CD4-positive, alpha-beta T cell treated with Interferon alpha-2 for 1 hour (primary cell): ENCODE measurements around the gene TMEM238.

Source experiments
- DNase-seq, 2 donors: peaks; one replicate each; pipeline ENCODE4 v3.0.0-alpha.2; 2020 to 2022

Gene TMEM238

DNA sequence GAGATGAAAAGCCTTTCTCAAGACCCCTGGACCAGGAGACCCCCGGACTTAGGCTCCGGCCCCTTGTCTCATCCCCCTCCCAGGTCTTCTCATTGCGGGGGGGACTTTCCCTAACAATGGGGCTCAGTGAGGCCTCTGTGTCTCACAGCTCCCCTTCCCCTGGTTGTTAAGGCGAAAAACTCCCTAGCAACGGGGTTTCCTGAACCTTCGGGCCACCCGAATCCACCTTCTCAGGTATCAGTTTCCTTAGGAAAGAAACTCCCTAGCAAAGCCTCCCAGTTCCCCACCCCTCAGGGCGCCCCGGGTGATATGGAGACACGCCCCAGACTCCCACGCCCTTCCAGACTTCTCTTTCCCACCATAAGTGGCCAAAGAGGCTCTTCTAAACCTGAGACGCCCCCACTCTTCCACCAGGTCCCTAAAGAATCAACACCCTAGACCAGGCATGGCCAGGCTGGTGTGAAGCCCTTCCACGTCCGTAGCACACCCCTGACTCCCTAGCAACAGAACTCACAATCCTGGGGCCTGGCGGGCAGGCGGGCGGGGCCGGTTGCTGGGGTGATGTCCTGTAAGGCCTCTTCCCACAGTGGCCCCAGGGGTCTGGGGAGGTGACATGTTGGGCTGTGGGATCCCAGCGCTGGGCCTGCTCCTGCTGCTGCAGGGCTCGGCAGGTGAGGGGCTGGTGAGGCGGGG is 7.7 kb downstream of the TMEM238 start, which contains the start of gene TMEM190:
TMEM190 (plus strand) TSS at position 586 of the 693 bp plus-strand sequence; CDS start at position 614, 28 bp downstream.
- DNase-seq: no peak

DNA sequence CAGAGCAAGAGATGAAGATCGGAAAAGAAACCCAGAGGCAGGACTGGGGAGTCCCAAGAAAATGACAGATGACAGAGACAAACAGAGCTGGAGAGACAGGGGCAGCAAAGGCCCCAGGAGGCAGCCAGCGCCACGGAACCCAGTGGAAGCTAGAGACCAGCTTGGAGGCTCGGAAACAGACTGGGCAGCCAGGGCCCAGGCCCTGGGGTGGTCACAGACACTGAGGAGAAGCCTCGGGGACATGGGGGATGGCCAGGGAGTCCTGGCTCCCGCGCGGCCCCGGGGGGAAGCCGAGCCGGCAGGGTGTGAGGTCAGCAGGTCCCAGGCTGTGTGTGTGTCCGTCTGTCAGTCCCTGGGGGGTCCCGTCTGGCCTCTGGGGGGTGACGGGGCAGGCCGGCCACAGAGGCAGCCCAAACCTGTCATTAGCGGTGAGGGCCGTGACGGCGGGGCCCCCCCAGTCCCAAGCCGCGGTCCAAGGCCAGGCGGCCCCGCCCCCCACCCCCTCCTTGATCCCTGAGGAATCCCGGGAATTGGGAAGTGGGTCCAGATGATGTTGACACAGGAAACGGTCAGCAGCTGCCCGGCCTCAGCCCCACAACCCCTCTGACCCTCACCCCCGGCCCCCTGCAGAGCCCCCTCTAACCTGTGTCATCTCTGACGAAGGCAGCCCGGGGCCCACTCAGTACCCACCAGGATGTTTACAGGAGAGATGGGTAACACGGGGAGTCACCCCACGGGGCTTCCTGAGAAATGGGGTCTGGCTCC is 9.9 kb downstream of the TMEM238 start:
- no peak for DNase-seq

DNA sequence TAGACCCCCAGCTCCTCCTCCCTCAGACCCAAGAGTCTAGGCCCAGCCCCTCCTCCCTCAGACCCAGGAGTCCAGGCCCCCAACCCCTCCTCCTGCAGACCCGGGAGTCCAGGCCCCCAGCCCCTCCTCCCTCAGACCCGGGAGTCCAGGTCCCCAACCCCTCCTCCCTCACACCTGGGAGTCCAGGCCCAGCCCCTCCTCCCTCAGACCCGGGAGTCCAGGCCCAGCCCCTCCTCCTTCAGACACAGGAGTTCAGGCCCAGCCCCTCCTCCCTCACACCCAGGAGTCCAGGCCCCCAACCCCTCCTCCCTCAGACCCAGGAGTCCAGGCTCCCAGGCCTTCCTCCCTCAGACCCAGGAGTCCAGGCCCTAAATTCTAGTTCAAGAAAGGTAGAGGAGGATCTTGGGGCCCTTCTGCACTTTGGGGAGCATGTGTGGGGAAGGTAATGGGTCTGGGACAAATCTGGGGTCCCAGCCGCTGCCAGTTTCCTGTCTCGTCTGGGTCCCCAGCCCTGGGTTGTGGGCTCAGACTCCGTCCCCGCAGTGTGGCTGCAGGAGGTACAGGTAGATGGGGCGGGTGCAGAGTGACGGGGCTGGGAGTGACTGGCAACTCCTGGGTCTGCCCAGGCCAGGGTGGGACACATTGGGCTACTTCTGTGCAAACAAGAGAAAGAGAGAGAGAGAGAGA is 10.6 kb downstream of the TMEM238 start:
- no peak for DNase-seq

DNA sequence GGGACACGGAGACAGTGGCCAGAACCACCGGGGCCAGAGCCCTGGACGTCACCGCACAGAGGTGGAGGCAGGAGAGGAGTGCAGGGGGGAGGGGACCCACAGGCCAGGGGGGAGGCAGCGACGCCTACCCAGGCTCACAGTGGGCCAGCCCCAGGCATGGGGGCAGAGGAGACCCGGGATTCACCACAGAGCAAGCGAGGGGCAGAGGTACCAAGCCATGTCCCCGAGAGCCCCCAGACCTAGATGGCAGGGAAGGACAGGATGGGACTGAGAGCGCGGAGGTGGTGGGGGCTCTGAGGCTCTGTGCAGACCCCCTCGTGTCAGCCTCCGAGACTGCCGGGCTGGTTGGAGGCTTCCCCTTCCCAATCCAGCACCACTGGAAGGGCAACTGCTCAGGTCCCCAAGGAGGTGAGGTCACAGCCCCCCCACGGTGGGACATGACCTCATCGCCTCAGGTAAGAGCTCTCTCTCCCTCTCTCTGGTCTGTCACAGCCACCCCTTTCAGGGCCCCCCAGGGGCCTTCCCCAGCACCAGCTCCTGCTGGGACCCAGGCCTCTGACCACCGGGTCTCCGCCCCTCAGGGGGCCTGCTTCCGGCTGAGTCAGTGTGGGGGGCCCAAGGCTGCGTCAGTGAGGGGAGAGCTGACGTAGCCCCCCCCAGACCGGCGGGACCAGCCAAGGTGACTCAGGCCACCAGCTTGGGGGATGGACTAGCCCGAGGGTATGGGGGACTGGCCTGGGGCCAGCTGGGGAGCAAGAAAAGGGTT is 11.6 kb downstream of the TMEM238 start:
- DNase-seq: no peak

DNA sequence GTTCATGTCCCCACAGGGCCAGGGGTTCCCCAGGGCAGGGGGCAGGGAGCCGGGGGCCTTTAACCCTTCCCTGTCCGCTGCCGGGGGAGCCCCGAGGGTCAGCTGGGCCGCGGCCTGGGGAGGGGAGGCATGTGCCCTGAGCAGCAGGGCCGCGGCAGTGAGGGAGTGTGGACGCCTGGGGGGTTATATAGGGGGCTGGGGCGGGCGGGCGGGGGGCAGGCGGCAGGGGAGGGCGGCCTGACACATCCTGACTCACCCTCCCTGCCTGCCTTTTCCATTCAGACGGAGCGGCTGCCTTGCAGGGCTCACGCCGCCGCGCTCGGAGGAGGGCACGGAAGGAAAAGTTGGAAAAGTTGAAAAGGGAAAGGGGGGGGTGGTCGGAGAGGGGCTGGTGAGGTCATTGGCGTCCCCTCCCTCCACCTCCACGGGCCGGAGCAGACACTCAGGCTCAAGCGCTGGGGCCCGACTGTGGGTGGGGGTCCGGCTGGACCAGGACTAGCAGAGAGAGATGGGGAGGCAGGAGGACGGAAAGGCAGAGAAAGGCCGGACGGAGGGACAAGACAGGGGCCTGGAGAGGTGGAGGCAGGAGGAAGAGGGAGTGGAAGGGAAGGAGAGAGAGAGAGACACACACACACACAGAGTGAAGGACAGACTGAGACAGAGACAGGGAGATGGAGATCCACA is 13.6 kb downstream of the TMEM238 start, which contains the start of gene IL11:
IL11 (minus strand) TSS at position 159 of the 684 bp plus-strand sequence; CDS start at position 6, 153 bp downstream.
- DNase-seq: no peak

DNA sequence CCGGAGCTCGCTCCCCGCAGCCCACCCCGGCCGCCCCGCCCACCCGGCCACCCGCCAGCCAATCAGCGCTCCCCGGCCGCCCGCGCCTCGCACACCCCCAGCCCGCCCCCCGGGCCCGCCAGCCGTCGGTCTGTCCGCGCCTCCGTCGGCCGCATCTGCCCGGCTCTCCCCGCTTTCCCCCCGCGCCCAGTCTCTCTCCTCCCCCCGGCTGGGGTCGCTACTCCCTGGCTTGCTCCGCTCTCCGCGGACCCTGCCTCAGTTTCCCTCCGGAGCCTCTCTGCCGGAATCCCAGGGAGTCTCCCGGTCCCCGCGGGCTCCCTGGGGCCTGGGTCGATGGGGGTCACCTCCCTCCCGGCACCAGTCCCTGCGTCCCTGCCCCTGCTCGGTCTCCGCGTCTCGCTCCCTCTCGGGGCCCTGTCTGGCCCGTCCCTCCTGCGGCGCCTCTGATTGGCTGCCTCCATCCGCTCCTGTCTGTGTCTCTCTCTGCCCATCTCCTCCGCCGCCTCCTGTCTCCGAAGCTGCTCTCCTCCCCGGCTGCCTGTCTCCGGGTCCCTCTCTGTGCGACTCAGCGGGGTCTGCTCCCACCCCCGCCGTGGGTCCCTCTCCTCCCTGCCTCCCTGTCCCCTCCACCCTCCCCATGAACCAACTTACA is 14.3 kb downstream of the TMEM238 start:
- peak in 1 of 2 donors; percentile 44 for DNase-seq

DNA sequence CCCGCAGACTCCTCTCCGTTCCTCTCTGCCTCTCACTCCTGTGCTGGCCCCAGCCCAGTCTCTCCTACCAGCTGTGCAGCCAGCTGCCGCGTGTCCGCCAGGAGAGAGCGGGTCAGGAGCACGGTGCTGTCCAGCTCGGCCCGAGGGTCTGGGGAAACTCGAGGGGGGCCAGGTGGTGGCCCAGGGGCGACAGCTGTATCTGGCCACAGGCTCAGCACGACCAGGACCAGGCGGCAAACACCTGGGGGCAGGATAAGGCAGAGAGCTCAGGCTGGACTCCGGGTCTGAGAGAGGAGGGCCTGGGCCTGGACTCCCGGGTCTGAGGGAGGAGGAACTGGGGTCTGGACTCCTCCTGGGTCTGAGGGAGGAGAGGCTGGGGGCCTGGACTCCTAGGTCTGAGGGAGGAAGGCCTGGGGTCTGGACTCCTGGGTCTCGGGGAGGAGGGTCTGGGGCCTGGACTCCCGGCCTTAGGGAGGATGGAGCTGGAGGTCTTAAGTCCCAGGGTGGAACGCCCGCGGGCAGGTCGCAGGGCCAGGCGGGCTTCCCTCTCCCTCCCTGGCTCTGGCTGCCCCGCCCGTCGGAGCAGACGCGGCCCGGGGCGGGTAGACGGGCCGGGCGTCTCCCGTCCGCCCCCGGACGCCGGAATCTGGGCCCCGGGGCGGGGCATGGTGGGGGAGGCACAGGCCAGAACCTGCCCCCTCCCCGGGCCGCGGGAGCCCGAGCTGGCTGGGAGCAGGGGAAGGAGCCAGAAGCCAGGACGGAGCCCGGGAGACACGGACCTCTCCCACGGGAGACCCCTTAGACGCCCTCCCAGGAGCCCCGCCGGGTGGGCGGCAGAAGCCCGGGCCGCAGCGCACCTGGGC is 15.2 kb downstream of the TMEM238 start:
- no peak for DNase-seq

DNA sequence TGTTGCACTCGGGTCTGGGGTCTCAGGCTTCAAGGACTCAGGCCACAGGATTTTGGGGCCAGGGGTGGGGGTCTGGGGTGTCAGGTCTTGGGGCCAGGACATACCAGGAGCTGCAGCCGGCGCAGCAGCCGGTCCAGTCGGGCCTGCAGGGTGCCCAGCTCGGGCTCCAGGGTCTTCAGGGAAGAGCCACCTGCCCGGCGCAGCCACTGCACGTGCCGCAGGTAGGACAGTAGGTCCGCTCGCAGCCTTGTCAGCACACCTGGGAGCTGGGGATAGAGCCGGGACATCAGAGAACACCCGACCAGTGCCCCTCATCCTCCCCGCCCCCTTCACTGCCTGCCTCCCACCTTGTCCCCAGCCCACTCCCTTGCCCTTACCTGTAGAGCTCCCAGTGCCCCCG is 16.0 kb downstream of the TMEM238 start:
- DNase-seq: no peak

DNA sequence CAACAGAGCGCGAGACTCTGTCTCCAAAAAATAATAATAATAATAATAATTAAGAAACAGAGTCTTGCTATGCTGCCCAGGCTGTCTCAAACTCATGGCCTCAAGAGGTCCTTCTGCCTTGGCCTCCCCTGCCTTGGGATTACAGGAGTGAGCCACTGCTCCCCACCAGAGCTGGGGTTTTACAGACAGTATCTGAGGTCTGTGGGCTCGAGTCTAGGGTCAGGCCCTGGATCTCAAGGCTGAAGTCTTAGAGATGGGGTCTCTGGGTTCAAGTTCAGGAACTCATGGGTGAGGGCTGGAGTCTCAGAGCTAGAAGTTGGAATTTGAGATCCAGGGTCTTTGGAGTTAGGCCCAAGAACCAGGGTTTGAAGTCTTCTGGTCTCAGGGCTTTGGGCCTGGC is 17.3 kb downstream of the TMEM238 start:
- DNase-seq: no peak

DNA sequence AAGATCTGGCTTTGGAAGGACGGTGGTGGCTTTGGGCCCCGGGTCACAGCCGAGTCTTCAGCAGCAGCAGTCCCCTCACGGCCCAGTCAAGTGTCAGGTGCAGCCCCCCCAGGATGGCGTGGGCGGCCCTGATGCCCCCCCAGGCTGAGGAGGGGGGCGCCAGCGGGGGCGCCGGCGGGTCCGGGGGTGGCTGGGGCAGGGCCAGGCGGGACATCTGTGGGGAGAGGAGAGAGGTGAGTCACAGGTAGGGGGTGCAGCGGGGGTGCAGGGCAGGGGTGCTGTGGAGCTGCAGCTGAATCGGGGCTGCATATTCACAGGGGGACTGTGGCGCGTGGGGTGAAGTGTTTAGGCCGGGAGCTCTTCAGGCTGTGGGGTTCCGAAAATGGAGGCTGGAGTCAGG is 18.1 kb downstream of the TMEM238 start:
- DNase-seq: no peak

DNA sequence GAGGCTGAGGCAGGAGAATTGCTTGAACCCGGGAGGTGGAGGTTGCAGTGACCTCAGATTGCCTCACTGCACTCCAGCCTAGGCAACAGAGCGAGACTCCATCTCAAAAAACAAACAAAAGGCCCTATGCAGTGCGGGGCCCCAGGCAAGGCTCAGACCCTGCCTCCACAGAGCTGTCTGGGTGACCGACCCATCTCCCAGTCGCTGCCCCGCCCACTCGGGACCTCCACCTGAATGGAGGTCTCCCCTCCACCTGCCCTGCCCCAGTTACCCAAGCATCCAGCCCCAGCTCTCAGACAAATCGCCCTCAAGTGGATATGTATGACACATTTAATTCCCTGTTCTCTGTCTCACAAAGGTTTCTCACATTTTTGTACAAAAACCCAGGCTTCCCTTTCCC is 18.8 kb downstream of the TMEM238 start:
- DNase-seq: no peak

DNA sequence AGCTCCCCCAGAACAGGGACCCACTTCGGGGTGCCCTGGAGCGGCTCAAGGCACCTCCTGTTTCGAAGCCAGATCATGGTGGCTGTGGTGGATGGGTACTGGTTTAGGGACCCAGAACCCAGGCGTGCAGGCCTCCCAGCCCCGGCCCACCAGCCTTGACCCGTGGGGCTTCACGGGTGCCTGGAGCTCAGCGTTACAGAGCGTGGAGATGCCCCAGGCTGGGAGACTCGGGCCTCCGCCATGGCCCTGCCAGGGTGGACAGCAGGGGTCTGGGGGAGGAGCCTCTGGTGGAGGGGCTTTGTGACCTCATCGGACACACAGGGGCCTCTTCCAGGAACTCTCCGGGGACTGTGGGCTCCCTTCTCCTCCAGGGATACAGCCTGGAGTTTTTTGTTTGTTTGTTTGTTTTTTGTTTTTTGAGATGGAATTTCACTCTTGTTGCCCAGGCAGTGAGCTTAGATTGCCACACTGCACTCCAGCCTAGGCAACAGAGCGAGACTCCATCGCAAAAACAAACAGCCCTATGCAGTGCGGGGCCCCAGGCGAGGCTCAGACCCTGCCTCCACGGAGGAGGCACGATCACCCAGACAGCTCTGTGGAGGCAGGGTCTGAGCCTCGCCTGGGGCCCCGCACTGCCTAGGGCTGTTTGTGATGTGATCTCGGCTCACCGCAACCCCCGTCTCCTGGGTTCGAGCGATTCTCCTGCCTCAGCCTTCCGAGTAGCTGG is 20.9 kb downstream of the TMEM238 start, which contains the start of gene GARIN5B:
GARIN5B (minus strand) TSS at position 271 of the 727 bp plus-strand sequence; CDS start at position 77, 194 bp downstream.
- DNase-seq: no peak

DNA sequence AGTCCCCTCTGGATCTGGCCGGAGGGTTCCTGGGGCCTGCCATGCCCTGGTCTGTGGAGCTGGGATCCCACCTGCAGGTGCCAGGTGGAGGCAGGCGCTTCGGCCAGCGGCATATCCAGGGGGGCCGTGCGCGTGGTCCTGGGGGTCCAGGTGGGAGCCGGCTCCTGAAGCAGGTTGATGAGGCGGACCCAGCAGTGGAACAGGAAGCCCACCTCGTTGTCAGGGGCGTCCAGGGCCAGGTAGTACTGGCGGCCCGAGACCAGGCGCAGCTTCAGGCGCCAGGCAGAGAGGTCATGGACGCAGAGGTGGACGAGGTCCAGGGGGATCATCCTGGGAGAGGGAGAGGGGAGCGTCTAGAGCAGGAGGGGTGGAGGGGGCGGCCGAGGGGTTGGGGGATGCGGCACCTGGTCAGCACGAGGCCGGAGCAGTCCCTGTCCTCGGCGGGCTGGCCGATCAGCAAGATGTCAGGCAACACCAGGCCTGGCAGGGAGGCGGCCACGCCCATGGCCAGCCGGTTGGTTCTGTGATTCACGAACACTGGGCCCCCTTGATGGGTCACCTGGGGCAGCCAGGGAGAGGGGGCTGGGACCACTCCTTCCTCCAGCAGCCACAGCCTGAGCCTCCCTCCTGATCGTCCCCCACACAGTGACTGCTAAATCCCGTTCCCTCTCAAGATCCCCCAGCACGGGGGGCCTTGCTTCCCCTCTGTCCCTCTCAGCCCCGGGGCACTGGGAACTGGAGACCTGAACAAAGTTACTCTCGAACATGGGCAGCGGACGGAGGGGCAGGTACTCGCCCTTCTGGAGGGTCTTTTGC is 21.7 kb downstream of the TMEM238 start:
- DNase-seq: no peak

DNA sequence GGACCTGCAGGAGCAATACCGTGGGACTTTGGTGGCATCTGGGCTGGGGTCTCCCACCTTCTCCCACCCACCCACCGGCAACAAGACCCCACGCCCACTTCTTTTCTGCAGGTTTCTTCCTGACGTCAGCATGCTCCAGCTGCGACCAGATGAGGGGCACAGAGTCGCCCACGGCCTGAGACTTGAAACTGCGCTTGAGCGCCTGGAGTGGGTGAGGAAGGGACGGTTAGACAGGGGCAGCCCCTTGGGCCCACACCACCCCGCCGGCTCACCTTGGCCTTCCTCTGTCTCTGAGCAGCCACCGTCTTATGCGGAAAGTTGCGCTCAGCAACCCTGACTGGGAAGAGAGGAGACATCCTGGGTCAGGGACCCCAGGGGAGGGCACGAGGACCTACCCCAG is 23.2 kb downstream of the TMEM238 start:
- DNase-seq: no peak

DNA sequence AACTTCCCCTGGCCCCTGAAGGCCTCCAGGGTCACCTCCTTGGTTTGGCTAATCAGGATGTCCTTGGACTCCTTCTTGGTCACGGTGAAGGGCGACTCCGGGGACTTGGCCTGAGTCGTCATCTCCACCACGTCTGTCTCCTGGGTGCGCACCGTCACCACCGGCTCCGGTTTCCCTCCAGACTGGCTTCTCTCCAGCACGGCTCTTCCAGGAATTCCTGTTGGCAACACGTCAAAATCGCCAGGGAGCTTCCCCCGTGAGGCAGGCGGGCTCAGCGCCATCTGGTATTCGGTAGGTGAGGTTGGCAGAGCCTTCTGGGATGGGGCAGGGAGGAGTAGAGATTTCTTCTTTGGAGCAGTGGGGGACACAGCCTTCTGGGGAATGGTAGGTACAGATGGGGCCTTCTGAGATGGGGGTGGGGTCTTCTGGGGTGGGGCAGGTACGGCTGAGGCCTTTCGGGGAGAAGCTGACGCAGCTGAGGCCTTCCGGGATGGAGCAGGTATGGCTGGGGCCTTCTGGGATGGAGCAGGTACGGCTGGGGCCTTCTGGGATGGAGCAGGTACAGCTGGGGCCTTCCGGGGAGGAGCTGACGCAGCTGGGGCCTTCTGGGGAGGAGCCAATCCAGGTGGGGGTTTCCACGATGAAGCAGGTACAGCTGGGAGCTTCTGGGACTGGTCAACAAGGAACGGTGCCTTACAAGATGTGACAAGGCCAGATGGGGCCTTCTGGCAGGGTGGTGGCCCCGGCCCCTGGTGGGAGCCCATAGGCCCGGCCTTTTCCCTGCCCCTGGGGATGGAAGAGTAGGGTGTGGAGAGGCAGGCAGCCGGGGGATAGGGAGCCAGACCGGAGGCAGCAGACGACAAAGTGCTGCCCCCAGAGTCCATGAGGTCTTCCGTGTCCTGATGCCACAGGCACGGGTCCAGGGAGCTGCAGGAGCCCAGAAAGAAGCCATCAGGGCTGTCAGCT is 24.9 kb downstream of the TMEM238 start:
- no peak for DNase-seq

DNA sequence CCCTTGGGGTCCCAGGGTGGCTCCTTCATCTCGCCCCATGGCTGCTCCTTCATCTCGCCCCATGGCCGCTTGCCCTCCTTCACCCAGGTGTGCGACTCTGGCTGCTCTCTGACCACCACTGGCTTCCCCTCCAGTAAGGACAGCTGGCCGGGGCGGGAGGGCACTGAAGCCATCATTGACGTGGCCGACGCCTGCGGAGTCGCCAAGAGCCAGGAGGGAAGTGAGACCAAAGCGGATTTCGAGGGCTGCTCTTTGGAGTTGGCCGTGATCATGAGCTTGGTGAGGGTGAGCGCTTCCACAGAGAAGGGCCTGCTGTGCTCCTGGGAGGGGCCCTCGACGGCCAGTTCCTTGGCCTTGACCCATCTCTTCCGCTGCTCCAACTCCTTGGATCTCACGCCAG is 25.6 kb downstream of the TMEM238 start:
- DNase-seq: no peak

DNA sequence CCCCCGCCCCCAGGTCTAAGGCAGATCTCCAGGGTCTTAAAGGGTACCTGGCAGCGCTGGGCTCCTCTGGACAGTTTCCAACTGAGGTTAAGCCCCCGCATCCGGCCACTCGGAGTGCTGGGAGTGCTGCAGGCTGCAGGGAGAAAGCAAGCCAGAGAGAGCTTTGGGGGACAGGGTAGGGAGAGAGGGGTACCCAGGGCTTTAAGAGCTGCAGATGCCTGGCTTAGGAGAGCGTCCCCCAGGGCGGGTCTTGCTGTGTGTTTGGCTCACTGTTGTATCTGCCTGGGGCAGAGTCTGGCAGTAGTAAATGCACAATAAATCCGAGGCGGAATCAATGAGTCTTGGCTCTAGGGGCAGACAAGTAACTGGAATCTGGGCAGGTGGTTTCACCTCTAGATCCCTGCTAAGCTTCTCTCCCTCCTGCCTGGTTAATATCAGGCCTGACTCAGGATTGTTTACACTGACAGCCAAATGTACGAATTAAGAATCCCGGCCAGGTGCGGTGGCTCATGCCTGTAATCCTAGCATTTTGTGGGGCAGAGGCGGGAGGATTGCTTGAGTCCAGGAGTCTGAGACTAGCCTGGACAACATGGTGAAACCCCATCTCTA is 28.8 kb downstream of the TMEM238 start:
- no peak for DNase-seq
